ENCODE measurements around the gene LARGE1.

LARGE1 gene

DNA sequence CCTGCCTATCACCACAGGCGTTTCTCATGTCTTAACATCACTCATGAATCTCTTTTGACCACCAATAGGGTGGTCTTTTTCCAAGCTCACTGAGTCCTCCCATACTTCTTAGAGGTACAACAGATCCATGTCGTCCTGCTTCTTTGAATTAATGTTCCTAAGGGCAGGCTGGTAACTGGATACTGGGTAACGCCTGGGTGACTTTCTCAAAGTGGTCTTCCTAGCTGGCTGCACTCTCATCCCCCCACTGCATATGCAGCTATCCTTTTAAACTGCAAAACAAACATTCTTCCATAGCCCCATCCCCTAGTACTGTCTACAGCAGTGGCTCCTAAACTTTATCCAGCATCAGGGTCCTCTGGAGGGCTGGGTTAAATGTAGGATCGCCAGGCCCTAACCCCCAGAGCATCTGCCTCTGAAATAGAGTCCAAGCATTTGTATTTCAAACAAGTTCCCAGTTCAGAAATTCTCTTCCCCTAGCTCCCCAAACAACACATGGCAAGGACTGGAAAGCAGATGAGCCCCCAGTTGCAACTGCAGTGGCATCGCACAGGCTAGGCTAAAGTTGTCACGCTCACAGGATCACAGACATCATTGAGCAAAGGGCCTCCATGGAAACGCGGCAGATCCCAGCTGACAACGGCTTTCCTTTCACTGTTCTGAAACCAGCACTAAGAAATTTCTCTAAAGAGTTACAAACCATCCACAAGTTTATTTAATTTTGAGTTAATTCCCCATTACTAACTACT lies 204.9 kb downstream of the LARGE1 start:
- no peak for DNase-seq

DNA sequence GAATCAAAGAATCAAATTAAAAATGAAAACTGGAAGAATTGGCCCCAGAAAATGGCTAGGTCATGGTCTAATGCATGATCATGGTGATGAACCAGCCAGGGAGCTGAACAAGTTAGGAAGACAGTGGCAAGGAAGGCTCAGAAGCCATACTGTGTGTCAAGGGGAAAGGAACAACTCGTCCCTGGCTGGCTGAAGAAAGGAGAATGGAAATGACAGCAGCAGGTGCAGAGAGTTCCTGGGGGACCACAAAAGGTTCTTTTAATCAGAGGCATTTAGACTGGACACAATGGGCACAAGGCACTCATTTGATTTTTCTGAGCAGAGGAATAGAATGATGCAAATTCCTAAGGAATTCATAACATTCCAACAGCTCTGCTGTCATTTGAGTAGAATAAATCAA lies 209.9 kb downstream of the LARGE1 start:
- no peak for DNase-seq

DNA sequence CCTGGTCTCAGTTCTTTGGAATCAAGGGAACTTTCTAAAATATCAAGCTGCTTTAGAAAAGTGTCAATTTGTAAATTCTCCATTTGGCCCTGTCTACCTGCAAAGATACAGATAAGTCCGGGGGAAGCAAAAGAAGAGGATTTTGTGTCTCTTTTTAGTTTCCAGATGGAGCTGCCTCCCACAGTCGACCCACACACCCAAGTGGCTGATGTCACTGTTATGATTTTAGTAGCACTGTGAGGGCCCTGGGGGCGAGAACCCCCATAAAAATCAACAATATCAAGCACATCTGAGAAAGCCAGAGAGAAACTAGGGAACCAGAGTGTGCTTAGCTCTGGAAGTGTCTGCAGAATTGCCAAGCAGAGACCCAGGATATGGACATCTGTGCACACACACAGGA lies 212.7 kb downstream of the LARGE1 start:
- no peak for DNase-seq

DNA sequence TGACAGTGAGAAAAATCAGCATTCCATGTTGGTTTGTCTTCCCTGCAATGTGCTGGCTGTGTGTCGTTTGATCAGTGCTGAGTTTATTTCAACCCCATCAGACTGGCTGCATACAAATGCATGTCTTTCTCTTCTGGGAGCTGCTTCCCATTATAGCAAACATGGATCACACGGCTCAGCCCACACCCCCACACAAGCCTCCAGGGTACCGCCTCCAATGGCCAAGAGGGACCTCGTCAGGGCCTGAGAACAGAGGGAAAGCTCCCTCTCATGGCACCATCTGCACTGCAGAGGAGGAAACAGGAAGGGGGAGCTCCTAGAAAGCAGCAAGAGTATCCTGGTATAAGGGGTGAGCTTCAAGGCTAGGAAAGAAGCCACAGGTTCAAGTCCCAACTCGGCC lies 214.2 kb downstream of the LARGE1 start:
- DNase-seq, result no peak

DNA sequence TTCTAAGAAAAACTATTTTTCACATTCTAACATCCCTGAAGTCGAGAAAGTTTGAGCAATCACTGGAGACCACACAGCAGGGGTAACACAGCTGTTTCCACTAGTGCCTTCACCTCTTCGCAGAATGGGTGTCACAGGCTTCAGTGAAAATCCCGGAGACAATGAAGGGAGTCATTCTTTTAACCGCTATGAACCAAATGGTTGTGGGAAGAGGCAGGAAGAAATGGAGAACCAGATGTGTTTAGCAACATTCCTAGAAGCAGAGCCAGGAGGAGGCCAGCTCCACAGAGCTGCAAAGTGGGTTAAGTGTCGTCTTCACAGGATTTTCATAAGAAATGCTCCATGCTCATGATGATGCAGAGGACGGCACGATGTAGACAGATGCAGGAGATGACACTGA lies 221.1 kb downstream of the LARGE1 start:
- DNase-seq, result no peak

DNA sequence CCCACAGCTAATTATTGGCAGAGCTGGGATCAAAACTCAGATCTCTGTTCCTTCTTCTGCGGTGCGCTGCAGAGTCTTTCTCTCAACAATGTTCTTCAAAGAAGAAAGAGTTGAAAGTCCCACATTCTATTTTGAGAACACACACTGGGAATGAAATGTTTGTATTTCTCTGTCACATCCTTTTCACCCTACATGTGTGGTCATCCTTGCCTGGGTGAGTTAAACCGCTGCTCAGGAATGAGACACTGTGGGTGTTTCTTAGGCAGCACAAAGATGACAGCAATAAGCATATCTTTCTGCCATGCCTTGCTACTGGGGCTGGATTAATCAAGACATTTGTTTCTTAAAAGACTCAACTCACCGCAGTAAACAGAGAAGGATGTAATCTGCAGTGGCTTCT lies 222.6 kb downstream of the LARGE1 start:
- no peak for DNase-seq

DNA sequence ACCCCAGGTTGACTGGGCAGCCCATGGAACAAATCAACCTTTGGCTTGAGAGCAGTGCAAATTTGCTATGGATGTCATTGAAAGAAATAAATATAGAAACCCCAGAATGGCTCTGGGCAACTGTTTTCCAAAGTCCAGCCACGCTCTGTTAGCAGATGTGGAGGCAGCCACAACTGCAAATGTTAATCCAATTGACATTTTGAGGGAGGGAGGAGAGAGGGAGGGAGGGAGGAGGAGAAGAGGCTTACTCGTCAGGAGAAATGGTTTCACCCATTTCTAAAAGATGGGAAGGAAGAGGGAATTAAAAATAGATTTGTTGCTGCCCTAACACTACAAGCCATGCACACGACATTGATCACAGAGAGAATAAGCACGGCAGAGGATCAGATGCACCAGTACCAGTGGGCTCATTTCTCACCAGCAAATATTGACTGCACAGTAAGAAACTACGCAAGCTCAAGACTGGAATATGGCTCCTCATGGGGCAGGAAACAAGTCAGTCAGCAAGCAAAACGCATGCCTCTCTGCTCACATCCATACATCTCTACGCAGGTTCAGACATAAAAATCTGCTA lies 229.1 kb downstream of the LARGE1 start:
- DNase-seq, result no peak

DNA sequence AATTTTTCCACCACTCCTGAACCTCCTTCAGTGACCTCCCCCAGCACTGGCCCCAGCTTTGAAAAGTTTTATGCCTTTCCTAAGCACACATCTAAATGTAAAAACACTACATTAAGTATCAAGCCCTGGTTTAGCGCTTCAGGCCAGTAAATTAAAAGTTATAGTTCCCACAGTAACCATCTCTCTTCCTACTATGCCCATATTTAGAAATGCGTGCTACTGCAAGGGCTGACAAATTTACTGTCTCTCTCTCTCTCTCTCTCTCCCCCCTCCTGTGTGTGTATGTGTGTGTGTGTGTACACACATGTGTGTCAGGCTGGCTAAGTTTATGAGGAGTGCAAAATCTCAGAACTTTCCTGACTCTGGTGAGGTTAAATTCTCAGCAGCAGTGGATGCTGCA lies 231.4 kb downstream of the LARGE1 start:
- DNase-seq, result no peak

DNA sequence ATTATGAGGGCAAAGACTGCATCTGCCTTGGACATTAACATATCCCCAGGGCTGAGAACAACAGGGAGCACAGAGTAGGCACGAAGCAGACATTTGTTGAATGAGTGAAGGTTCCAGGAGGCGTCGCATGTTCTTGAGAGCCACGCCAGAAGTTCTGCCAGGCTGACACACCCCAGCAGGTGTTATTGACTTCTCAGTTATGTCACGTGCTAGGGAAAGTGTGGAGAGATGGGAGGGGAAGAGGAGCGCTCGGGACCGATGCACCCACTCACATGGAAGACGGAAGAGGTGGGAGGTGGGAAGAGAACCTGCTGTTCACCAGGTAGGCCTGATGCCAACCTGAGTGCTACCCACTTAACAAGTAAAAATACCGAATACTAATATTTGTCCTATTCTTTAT lies 232.8 kb downstream of the LARGE1 start:
- no peak for DNase-seq

DNA sequence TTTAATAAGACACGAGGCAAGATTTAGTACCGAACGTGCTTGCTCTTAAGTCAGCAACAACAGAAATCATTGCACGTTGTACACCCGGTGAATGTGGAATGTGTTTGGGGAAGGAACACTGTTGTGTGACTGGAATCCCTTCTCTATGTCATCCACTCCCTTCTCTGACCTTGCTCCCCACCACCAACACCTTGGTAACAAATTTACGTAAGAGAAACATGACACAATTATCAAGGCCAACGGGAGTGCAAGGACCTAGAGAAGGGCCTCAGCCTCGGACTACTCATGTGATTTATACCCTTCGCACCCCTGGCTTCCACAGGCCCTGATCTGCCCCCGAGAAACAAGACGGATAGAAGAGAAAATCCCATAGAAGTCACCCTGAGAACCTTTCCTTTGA lies 236.2 kb downstream of the LARGE1 start:
- DNase-seq, result no peak

DNA sequence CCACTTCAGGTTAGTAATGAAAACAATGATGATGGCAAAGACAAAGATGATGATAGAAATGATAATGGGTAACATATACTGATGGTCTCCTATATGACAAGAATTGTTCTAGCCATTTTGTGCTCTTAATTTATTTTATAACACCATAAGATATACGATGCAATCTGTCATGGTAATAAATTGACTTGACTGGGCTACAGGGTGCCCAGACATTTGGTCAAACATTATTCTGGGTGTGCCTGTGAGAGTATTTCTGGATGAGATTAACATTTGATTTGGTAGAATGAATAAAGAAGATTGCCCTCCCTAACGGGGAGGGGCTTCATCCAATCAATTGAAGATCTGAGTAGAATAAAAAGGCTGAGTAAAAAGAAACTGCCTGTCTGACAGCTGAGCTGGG lies 237.3 kb downstream of the LARGE1 start:
- no peak for DNase-seq

DNA sequence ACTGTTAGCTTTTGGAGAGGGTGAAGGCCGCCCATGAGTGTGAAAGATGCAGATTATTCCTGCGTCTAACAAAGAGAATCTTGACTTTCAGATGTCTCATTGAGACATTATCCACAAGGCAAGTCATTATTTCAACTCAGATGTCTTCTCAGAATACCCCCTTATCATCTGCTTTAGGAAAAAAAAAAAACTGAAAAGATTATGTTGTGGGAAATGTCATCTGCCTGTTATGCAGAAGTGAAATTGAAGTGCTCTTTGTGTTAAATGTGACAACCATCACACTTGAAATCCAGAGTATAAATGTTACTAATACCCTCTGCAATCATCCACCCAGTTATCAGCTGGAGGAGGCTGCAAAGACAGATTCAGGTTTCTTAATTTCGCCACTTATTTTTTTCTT lies 239.6 kb downstream of the LARGE1 start:
- no peak for DNase-seq

DNA sequence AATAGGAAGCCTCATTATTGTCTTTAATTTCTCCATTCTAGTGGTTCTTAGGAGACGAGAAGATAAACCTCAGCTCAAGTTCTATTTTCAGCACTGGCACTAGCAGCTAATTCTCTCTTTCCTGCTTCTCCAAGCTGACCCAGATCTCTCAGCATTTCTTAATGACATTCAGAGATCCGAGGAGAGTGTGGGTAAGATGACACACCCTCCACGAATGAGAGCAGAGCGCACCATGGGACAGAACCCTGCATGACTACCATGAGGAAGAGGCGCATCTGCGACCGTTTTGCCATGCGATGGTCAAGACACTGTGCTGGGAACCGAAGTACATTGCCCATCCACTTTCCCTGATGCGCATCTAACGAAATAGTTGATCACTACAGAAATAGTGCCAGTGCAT lies 241.8 kb downstream of the LARGE1 start:
- no peak for DNase-seq

DNA sequence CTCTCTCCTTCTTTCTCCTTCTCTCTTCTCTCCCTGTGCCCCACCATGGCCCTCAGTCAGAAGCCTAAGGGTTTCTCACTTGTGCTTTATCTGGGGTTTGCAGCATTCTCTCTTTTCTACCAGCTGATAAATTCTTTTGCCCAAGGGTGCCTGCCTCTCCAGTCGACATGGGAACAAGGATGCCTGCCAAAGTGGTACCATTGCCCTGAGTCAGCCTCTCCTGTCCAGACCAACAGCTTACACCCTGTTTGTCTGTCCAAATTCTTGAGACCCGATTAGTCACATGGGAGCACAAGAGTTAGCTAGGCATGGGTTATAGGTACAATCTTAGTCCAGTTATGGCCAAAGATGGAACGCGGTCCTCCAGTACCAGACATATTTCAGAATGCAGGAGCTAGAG lies 242.7 kb downstream of the LARGE1 start:
- no peak for DNase-seq

DNA sequence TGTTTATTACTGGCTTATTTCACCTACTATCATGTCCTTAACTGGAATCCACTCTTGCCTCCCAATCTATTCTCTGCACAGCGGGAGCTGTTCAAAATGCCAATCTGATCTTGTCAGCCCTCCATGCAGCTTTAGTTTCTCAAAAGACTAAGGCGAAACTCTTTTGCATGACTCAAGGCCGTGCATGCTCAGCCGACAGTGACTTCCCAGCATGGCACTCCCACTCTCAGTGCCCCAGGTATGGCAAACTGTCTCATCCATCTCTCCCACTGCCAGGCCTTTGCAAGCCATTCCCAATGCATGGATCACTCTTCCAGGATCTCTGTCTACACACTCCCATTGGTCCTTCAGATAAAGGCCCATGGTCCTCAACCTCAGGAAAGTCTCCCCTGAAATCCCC lies 245.9 kb downstream of the LARGE1 start:
- DNase-seq, result no peak

DNA sequence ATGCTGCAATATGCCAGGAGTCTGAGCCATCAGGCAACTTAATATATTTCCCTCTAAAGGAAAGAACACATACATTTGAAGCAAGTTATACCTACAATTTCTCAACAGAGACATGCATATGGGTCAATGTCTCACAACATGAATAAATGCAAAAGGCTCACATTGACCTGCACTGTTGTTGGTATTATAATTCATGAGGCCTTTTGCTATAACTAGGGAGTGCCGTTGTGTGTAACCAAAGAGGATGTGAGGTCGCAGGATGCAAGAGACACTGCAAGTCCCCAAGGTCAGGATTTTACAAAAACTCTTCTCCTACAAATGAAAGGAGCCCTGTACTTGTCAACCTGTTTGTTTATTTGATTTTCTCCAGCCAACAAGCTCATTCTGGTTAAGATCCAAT lies 250.5 kb downstream of the LARGE1 start:
- DNase-seq, result no peak

DNA sequence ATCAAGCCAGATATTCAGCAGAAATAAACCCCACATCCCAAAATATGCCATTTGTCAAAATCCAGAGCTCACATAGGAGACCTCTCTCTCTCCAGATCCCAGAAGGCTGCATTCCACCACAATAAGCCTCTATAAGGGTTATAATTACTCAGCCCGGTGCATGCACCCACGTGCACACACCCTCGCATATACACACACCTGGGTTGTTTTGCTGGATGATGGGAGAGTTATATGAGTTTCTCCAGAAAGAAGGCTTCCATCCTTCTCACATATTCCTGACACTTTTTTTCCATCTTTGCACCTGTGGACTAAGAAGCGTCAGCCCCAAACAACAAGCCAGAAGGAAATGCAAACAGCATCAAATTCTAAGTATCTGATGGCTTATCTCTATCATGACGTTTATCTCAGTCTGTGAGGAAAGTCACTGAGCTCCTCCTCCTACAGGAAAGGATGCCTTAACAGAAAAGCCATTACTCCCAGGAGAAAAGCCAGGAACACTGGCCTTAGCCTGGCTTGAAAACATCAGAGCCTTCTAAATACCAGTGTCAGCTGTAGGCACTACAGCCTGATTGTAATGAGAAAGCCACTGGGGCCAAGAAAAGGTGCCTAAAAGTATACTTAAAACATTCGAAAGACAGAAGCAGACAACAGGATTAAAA lies 253.2 kb downstream of the LARGE1 start:
- DNase-seq, result no peak

DNA sequence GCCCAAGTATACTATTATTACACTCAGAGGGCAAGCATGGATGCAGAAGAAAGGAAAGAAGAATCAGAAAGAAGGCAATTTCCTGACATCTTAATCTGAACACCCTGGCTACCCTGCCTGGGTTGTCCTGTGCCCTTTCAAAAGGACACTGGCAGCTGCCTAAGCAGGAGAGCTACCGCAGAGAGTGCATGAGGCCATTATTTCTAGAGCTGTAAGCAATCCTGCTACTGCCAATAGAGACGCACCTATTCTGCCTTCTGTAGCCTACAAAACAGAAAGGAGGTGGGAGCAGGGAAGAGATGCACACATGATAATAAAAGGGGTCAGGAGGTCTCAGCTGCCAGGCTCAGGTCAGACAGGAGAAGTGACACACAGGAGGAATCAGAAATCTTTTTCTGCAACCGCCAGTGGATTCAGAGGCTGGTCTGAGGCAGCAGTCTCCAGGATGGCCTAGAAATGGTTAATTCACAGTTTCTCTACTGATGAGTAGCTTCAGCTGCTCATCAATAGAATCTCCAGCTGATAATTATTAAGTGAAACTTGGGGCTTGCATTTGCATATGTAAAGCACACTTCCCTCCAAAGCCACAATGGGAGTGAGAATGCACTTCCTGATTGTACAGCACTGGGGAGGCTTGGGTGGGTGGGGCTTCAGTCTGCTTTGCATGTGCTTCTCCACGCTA lies 253.9 kb downstream of the LARGE1 start:
- no peak for DNase-seq

DNA sequence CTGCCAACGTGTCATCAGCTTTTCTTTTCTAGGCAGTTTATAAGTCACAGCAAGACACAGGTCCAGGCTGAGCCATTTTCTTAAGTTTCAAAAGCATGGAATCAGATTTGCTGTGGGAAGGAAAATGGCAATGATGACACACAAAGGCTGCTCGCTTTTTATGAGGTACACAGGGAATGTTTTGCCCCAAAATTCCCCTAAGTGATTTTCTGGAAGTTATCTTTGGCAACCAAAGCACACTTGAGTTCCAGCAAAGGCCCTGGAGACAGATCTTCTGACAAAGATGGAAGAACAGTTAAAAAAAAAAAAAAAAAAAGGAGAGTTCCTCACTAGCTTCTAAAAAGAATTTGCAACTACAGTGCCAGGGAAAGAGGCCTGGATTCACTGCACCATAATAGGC lies 260.8 kb downstream of the LARGE1 start:
- no peak for DNase-seq

DNA sequence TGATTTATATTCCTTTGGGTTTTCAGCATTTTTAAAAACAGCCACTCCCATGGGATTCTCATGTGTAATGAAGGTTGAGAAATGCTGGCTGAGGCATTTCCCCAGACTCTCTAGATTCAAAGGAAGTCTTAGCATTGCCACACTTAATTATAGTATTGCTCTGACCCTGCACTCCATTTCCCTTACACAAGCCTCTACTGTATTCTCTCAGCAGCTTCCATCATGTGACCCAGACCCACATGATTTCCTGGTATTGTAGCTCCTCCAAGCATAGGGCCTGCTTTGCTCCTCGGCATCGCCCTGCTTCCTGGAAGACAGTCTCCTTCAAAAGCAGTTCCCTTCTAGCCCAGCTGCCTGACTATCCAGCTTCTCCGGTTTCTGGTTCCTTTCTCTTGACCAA lies 261.5 kb downstream of the LARGE1 start:
- DNase-seq, result no peak

DNA sequence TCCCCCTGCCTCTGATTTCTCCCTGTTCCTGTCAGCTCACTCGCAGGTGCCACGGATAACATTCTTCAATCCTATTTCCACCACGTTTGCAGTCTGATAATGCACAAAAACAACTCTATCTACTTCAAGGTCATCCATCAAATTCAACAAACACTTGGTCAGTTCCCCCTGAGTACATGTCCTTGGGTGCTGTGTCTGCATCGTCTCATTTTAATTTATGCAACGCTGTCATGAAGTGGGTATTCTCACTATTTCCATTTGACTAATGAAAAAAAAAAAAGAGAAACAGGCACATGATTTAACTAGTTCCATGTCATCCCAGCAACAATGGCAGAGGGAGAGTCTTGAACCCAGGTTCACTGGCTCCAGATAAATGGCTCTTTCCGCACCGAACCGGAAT lies 262.6 kb downstream of the LARGE1 start:
- no peak for DNase-seq

DNA sequence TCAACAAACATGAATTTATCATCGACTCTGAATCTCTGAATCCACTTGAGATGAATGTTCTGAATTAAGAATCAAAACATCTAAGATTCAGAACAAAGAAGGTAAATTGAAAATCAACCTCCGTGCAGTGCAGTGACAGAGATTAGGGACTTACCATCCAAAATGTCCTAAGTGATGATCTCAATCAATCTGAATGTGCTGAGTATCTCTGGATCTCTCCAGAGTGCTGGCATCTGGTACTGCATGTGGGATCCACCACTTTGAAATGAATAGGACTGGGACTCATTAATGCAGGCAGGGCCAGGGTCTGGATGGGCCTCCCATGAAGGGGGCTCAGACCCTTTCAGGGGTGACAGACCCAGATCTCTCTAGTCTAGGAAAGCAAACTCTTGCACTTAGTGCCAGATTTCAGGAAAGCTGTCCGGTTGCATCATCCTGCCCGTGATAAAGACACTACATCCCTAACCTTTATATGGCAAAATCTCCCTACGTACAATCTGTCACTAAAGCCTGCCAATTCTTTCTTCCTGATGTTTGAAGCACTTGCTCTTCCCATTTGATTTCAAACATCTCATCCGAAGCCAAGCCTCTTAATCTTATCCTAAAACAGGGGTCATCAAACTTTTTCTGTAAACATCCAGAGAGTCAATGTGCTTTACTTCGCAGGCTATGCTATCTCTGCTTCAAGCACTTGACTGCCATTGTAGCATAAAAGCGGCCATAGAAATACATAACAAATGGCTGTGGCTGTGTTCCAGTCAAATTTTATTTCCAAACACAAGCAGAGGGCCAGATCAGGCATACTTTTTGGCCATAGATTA lies 263.3 kb downstream of the LARGE1 start:
- DNase-seq, result no peak

Measured in activated CD4-positive, alpha-beta T cell treated with anti-CD3 and anti-CD28 coated beads, Interleukin-2, amount 50 U/mL, for 1 hour (primary cell).